ENCODE measurements around the gene ADORA1. TPM values are rescaled to one million over a fixed set of nuclear protein-coding genes. Genes with fewer than 3 reads are reported as not detected.
A peak's percentile ranks its signal among the peaks of the same experiment; 100 is the strongest.

The ADORA1 gene
- total and polyA plus RNA-seq, 2 of the 13 experiments (the other 11 are each of a cell fraction or from before 2014, with no cell fraction given): 0.11 TPM; not detected in 1

DNA sequence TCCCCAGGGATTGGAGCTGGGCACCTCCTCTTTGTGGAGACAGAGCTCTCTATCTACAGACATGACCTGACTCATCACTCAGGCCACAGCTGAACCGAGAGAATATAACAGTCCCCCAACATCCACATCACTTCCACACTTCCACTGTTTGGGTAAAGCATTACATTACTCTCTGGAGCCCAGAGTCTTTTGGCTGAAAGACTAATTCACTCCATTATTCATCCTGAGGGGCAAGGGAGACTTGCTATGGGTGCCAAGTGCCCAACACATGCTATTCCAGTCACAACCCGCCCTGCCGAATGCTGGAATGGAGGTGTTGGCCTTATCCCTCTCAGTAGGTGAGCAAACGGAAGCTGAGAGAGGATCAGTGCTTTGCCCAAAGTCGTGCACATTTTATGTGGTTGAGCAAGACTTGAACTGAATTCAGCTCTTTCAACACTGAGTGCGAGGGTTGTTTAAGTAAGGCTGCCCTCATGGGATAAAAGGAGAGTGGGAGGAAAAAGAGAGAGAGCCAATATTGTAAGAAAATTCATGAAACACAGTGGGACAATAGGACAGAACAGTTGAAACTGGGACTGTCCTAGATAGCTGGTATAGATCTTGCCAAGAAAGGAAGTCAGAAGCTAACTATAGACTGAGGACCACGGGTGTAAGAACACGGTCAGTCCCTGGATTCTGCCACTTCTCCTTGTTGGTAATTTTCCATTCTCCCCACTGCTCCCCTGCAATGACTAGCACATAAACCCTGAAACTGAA, 72.5 kb downstream of the ADORA1 start:
- WGBS (ENCODE audit: low lambda C conversion rate): 6% methylated on average over 8 of the region's 8 CpGs
- Histone ChIP-seq H3K4me3 (replicated peaks in 1 of 3; ENCODE audit: insufficient read depth in 1 of 3, low read depth in 2 of 3, low read length in 3 of 3) (no peak overlapping the region), H3K9ac (ENCODE audit: insufficient read depth, low read depth, low read length) (no peak overlapping the region), H4K20me1 (ENCODE audit: insufficient read depth, low read length) (no peaks in the 10 kb centered on the region), H3K27me3 (ENCODE audit: control insufficient read depth in 1 of 2, insufficient read depth in 2 of 2, low read length in 2 of 2) (peaks cover 0 to 7% of the 10 kb centered on the region in 2 experiments; a peak in 1 of 5 replicates), H3K79me2 (ENCODE audit: insufficient read depth, low read length) (no peaks in the 10 kb centered on the region), H3K36me3 (replicated peaks in 1 of 2; ENCODE audit: control insufficient read depth in 1 of 2, insufficient read depth in 2 of 2, low read length in 2 of 2) (no peaks in the 10 kb centered on the region), H2AFZ (ENCODE audit: low read length) (no peak overlapping the region), H3K4me2 (ENCODE audit: low read depth, low read length) (no peak overlapping the region), H3K4me1 (ENCODE audit: insufficient read depth, low read length) (peaks cover 13% of the 10 kb centered on the region), H3K9me3 (ENCODE audit: low read length) (no peaks in the 10 kb centered on the region), H3K27ac (ENCODE audit: extremely low read length, insufficient read depth, low read length) (no peak overlapping the region)
- peak; percentile 39 for FAIRE-seq
- POLR2A ChIA-PET: no interaction called here
- in situ Hi-C loops (cut with HindIII; ENCODE audit: extremely low pct_ligation_motif_present, low pct_unique_long_range_greater_than_20kb) (no loop called here), intact Hi-C loops (cut with micrococcal nuclease; ENCODE audit: unreplicated experiment) (no loop called here)
- peak; percentile 32 for DNase-seq (ENCODE audit: low spot score)
- TF ChIP-seq, protein P1, sequence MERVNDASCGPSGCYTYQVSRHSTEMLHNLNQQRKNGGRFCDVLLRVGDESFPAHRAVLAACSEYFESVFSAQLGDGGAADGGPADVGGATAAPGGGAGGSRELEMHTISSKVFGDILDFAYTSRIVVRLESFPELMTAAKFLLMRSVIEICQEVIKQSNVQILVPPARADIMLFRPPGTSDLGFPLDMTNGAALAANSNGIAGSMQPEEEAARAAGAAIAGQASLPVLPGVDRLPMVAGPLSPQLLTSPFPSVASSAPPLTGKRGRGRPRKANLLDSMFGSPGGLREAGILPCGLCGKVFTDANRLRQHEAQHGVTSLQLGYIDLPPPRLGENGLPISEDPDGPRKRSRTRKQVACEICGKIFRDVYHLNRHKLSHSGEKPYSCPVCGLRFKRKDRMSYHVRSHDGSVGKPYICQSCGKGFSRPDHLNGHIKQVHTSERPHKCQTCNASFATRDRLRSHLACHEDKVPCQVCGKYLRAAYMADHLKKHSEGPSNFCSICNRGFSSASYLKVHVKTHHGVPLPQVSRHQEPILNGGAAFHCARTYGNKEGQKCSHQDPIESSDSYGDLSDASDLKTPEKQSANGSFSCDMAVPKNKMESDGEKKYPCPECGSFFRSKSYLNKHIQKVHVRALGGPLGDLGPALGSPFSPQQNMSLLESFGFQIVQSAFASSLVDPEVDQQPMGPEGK (CRISPR knock-in tag; IDR thresholded peaks at IDR 0.05): peak; percentile 31; the same call in 1 of the 2 replicates
- TF ChIP-seq ZNF329 (CRISPR knock-in tag; IDR thresholded peaks at IDR 0.05; ENCODE audit: low read depth) (no peak), ZNF777 (CRISPR knock-in tag; IDR thresholded peaks at IDR 0.05) (no peak), MAFG (CRISPR knock-in tag; IDR thresholded peaks at IDR 0.05) (no peak), ZNF713 (CRISPR knock-in tag; IDR thresholded peaks at IDR 0.05) (no peak), CEBPB (IDR thresholded peaks at IDR 0.05; ENCODE audit: borderline replicate concordance, low read depth, low read length) (peak; percentile 63), ZNF589 (CRISPR knock-in tag; conservative IDR thresholded peaks at IDR 0.05) (no peak), FOXA3 (CRISPR knock-in tag; IDR thresholded peaks at IDR 0.05) (no peak), CEBPG (CRISPR knock-in tag; IDR thresholded peaks at IDR 0.05) (peak; percentile 37), ETV5 (CRISPR knock-in tag; IDR thresholded peaks at IDR 0.05; ENCODE audit: borderline replicate concordance) (0 out of 2 replicates have a peak, but pooled peaks have one; percentile 14), U2AF2 (IDR thresholded peaks at IDR 0.05; ENCODE audit: low read depth, low read length) (no peak), ZNF44 (CRISPR knock-in tag; IDR thresholded peaks at IDR 0.05) (no peak), ZNF343 (CRISPR knock-in tag; IDR thresholded peaks at IDR 0.05) (no peak)
- TF ChIP-seq, protein P2, sequence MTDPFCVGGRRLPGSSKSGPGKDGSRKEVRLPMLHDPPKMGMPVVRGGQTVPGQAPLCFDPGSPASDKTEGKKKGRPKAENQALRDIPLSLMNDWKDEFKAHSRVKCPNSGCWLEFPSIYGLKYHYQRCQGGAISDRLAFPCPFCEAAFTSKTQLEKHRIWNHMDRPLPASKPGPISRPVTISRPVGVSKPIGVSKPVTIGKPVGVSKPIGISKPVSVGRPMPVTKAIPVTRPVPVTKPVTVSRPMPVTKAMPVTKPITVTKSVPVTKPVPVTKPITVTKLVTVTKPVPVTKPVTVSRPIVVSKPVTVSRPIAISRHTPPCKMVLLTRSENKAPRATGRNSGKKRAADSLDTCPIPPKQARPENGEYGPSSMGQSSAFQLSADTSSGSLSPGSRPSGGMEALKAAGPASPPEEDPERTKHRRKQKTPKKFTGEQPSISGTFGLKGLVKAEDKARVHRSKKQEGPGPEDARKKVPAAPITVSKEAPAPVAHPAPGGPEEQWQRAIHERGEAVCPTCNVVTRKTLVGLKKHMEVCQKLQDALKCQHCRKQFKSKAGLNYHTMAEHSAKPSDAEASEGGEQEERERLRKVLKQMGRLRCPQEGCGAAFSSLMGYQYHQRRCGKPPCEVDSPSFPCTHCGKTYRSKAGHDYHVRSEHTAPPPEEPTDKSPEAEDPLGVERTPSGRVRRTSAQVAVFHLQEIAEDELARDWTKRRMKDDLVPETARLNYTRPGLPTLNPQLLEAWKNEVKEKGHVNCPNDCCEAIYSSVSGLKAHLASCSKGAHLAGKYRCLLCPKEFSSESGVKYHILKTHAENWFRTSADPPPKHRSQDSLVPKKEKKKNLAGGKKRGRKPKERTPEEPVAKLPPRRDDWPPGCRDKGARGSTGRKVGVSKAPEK (CRISPR knock-in tag; IDR thresholded peaks at IDR 0.05; ENCODE audit: borderline replicate concordance): no peak
- TF ChIP-seq, protein P3, sequence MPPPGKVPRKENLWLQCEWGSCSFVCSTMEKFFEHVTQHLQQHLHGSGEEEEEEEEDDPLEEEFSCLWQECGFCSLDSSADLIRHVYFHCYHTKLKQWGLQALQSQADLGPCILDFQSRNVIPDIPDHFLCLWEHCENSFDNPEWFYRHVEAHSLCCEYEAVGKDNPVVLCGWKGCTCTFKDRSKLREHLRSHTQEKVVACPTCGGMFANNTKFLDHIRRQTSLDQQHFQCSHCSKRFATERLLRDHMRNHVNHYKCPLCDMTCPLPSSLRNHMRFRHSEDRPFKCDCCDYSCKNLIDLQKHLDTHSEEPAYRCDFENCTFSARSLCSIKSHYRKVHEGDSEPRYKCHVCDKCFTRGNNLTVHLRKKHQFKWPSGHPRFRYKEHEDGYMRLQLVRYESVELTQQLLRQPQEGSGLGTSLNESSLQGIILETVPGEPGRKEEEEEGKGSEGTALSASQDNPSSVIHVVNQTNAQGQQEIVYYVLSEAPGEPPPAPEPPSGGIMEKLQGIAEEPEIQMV (CRISPR knock-in tag; IDR thresholded peaks at IDR 0.05; ENCODE audit: low read depth): no peak
- TF ChIP-seq, protein P4, sequence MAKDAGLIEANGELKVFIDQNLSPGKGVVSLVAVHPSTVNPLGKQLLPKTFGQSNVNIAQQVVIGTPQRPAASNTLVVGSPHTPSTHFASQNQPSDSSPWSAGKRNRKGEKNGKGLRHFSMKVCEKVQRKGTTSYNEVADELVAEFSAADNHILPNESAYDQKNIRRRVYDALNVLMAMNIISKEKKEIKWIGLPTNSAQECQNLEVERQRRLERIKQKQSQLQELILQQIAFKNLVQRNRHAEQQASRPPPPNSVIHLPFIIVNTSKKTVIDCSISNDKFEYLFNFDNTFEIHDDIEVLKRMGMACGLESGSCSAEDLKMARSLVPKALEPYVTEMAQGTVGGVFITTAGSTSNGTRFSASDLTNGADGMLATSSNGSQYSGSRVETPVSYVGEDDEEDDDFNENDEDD (CRISPR knock-in tag; IDR thresholded peaks at IDR 0.05; ENCODE audit: borderline replicate concordance): no peak
- peak; percentile 71 for ATAC-seq
- no TSS peak for BruUV-seq (replicated peaks)
- CTCF ChIA-PET (ENCODE audit: low intra/inter-chr PET ratio, low total read pairs): no interaction called here

All from HepG2 (cell line).